CD4-positive, CD25-positive, alpha-beta regulatory T cell (primary cell): ENCODE results near the gene ASCL5. TPM values are rescaled to one million over a fixed set of nuclear protein-coding genes. Genes with fewer than 3 reads are reported as not detected.

ENCODE experiments used
- polyA plus RNA-seq, 4 donors: library from polyadenylated mRNA; unstranded; fragments of 300-500 nt; fragmentation: Illumina TruSeq; gene quantifications; one replicate each; pipeline ENCODE4 v1.2.3, GENCODE V29; 2021
- total RNA-seq: library from RNA; stranded (reverse); gene quantifications from one replicate; pipeline ENCODE4 v1.2.3, GENCODE V29; 2022

The ASCL5 gene
- total and polyA plus RNA-seq, 5 donors from 2014 or later = 0.08 to 0.27 TPM; not detected in 3

Other genes with a start within 250 kb of the ASCL5 start
- gene INAVA, start 232.3 kb downstream of the ASCL5 start, total RNA-seq = not detected
- gene INAVA, start 232.3 kb downstream of the ASCL5 start, polyA plus RNA-seq = under 1 TPM in 2 of 4 donors, not detected in 2; 0.30 to 0.57 TPM
- gene KIF21B, start 103.5 kb downstream of the ASCL5 start, total RNA-seq = 96.9 TPM
- 1 to 10 TPM; 2.3 to 3.5 (median 3.0) TPM for gene KIF21B, start 103.5 kb downstream of the ASCL5 start, polyA plus RNA-seq
- not detected for gene CACNA1S, start 14.8 kb downstream of the ASCL5 start, total RNA-seq
- gene CACNA1S, start 14.8 kb downstream of the ASCL5 start, polyA plus RNA-seq = not detected
- 12.1 TPM for gene TMEM9, start 27.3 kb upstream of the ASCL5 start, total RNA-seq
- 10 to 100 TPM; 30.3 to 40.6 (median 36.3) TPM for gene TMEM9, start 27.3 kb upstream of the ASCL5 start, polyA plus RNA-seq
- gene IGFN1, start 63.6 kb upstream of the ASCL5 start, total RNA-seq = not detected
- not detected for gene IGFN1, start 63.6 kb upstream of the ASCL5 start, polyA plus RNA-seq
- not detected for gene PKP1, start 156.3 kb upstream of the ASCL5 start, total RNA-seq
- not detected for gene PKP1, start 156.3 kb upstream of the ASCL5 start, polyA plus RNA-seq